WTC11 (cell line): ENCODE data around the gene TMEM115. TPM values are rescaled to one million over a fixed set of nuclear protein-coding genes. Genes with fewer than 3 reads are reported as not detected.

Source experiments
- ATAC-seq: fragments of 200-7000 bp; cut with Tn5 transposase; 2 replicates; pipeline ENCODE4 v1.10.0; 2021; ENCODE audit warnings: mild to moderate bottlenecking, moderate library complexity
- CTCF ChIA-PET: fragments of 300-600 bp; sonication (Branson Sonifier 250); formaldehyde crosslinking; loops from one replicate; lab custom pipeline; 2021; ENCODE audit warnings: antibody characterized with exemption; lab: Charles Lee
- POLR2A ChIA-PET: fragments of 350-600 bp; sonication (Branson Sonifier 250); formaldehyde crosslinking; loops from one replicate; lab custom pipeline; 2021; ENCODE audit warnings: antibody characterized with exemption; lab: Charles Lee
- DNase-seq: peaks from one replicate; pipeline ENCODE4 v3.0.0; 2021; ENCODE audit warnings: low spot score
- H3K27ac Mint-ChIP-seq: 2 replicates; pipeline ENCODE4 v1.8.0; 2021; ENCODE audit warnings: mixed read lengths
- H3K27me3 Mint-ChIP-seq: 2 replicates; pipeline ENCODE4 v1.8.0; 2021; ENCODE audit warnings: low read depth, mild to moderate bottlenecking, moderate library complexity, mixed read lengths
- H3K36me3 Mint-ChIP-seq: 2 replicates; pipeline ENCODE4 v1.8.0; 2021; ENCODE audit warnings: mixed read lengths
- H3K4me1 Mint-ChIP-seq: 2 replicates; pipeline ENCODE4 v1.8.0; 2022; ENCODE audit warnings: mixed read lengths
- H3K4me3 Mint-ChIP-seq: 2 replicates; pipeline ENCODE4 v1.8.0; 2021; ENCODE audit warnings: mild to moderate bottlenecking, moderate library complexity, mixed read lengths
- H3K9me3 Mint-ChIP-seq: 2 replicates; pipeline ENCODE4 v1.8.0; 2021; ENCODE audit warnings: mixed read lengths
- CREB1 ChIP-seq: sonication (generic); formaldehyde crosslinking; IDR thresholded peaks from 2 replicates; pipeline ENCODE4 v1.8.0; 2023; ENCODE audit warnings: mild to moderate bottlenecking, missing genetic modification reagents
- ESRRA ChIP-seq: sonication (generic); formaldehyde crosslinking; IDR thresholded peaks from 2 replicates; pipeline ENCODE4 v1.8.1; 2022; ENCODE audit warnings: mild to moderate bottlenecking, missing genetic modification reagents, borderline replicate concordance
- GTF2I ChIP-seq: fragments of 250-450 bp; sonication (Bioruptor Pico); conservative IDR thresholded peaks from 2 replicates; pipeline ENCODE4 v1.4.0; 2021; ENCODE audit warnings: mild to moderate bottlenecking
- HMGA2 ChIP-seq: fragments of 250-450 bp; sonication (Bioruptor Pico); IDR thresholded peaks from 2 replicates; pipeline ENCODE4 v1.4.0; 2021; ENCODE audit warnings: mild to moderate bottlenecking, moderate library complexity
- NR3C1 ChIP-seq: sonication (generic); formaldehyde crosslinking; conservative IDR thresholded peaks from 2 replicates; pipeline ENCODE4 v1.8.1; 2023; ENCODE audit warnings: low read depth, mild to moderate bottlenecking, missing genetic modification reagents
- OVOL2 ChIP-seq: fragments of 250-450 bp; sonication (Bioruptor Pico); IDR thresholded peaks from 2 replicates; pipeline ENCODE4 v1.9.0; 2021; ENCODE audit warnings: mild to moderate bottlenecking, borderline replicate concordance
- RELA ChIP-seq: sonication (generic); formaldehyde crosslinking; IDR thresholded peaks from 2 replicates; pipeline ENCODE4 v1.8.1; 2022; ENCODE audit warnings: missing genetic modification reagents, mild to moderate bottlenecking, borderline replicate concordance
- ZNF232 ChIP-seq: sonication (generic); formaldehyde crosslinking; IDR thresholded peaks from 2 replicates; pipeline ENCODE4 v1.8.0; 2022; ENCODE audit warnings: mild to moderate bottlenecking, missing genetic modification reagents
- ZNF317 ChIP-seq: sonication (generic); formaldehyde crosslinking; IDR thresholded peaks from 2 replicates; pipeline ENCODE4 v1.8.1; 2023; ENCODE audit warnings: low read depth, mild to moderate bottlenecking, moderate library complexity, missing genetic modification reagents, borderline replicate concordance
- ZNF423 ChIP-seq: fragments of 250-450 bp; sonication (Bioruptor Pico); IDR thresholded peaks from 2 replicates; pipeline ENCODE4 v2.1.2; 2022; ENCODE audit warnings: mild to moderate bottlenecking, moderate library complexity
- ZNF671 ChIP-seq: fragments of 250-450 bp; sonication (Bioruptor Pico); IDR thresholded peaks from 2 replicates; pipeline ENCODE4 v1.8.0; 2021; ENCODE audit warnings: mild to moderate bottlenecking
- total RNA-seq: library from RNA; stranded (reverse); gene quantifications from 3 replicates; pipeline ENCODE4 v1.2.3, GENCODE V29; 2021
- TF ChIP-seq, protein P1 (sequence below): sonication (generic); formaldehyde crosslinking; IDR thresholded peaks from 2 replicates; pipeline ENCODE4 v1.8.0; 2022; ENCODE audit warnings: mild to moderate bottlenecking, missing genetic modification reagents
- TF ChIP-seq, protein P2 (sequence below): sonication (generic); formaldehyde crosslinking; IDR thresholded peaks from 2 replicates; pipeline ENCODE4 v1.8.1; 2022; ENCODE audit warnings: low read depth, missing genetic modification reagents, borderline replicate concordance
- TF ChIP-seq, protein P3 (sequence below): fragments of 250-450 bp; sonication (Bioruptor Pico); IDR thresholded peaks from 2 replicates; pipeline ENCODE4 v1.9.0; 2021; ENCODE audit warnings: mild to moderate bottlenecking, borderline replicate concordance

Gene TMEM115
- total RNA-seq, 1 experiment from 2014 or later, result 30.0 TPM

DNA sequence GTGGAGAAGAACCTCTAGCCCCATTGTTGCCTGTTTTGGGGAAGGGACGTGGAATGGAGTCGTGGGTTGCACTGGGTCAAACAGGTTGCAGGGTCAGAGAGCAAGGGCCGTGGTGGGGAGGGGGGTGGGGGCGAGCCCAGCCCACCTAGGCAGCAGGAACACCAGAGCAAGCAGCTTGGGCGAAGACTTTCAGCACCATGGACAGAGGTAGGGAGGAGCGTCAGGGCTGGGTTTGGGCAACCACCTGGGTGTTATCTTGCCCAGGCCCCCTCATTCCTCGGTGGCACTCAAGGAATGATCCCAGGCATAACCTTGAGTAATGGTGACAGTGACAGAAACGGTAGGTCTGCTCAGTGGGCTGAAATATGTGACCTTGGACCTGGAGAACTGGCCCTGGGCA lies 45.9 kb upstream of the TMEM115 start (continued):
- TF ChIP-seq, protein P1, sequence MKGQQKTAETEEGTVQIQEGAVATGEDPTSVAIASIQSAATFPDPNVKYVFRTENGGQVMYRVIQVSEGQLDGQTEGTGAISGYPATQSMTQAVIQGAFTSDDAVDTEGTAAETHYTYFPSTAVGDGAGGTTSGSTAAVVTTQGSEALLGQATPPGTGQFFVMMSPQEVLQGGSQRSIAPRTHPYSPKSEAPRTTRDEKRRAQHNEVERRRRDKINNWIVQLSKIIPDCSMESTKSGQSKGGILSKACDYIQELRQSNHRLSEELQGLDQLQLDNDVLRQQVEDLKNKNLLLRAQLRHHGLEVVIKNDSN, result peak; percentile 50; the same call in 1 of the 2 replicates
- TF ChIP-seq ESRRA (CRISPR knock-in tag) (peak; percentile 35; the same call in 1 of the 2 replicates), CREB1 (CRISPR knock-in tag) (no peak), ZNF671 (CRISPR knock-in tag) (no peak), OVOL2 (CRISPR knock-in tag) (no peak)

DNA sequence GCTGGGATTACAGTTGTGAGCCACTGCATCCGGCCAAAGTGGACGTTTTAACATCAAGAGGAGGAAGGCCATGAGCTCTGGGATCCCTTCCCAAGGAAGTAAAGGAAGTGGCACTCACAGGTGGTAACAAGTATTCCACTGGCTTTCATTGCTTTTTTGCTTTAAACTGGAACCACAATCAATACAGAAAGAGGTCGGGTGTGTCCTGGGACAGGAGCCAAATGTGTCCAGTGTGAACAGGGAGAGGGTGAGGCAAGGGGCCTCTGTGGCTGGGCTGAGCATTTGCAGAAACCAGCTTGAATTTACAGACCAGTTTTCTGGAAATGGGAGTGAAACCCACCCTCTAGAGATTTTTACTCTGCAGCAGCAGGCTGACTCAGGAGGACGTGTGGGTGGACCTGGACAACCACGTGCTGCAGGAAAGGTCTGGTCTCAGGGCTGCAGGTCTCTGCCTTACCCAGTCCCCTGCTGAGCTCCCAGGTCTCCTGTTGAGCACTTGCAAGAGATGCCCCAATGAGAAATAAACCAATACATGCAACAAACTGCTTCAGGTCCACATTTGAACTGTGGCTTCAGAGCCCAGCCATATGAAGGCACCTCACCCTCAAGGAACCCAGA lies 42.8 kb upstream of the TMEM115 start:
- no peak overlapping the region for H3K4me3 Mint-ChIP-seq
- peaks cover 9% of the 10 kb centered on the region for H3K27me3 Mint-ChIP-seq
- H3K9me3 Mint-ChIP-seq, result no peaks in the 10 kb centered on the region
- DNase-seq, result no peak
- POLR2A ChIA-PET, result no interaction called here
- no peak overlapping the region for H3K27ac Mint-ChIP-seq
- CTCF ChIA-PET, result interaction anchor here (1.2 to 2.6 kb wide), 2 partner anchors 13 to 141 kb away, joined by 3 to 9 read pairs; no protein-coding TSS in a partner anchor
- TF ChIP-seq OVOL2 (CRISPR knock-in tag), result no peak
- TF ChIP-seq, protein P1, result no peak
- TF ChIP-seq HMGA2, result no peak
- TF ChIP-seq, protein P2, sequence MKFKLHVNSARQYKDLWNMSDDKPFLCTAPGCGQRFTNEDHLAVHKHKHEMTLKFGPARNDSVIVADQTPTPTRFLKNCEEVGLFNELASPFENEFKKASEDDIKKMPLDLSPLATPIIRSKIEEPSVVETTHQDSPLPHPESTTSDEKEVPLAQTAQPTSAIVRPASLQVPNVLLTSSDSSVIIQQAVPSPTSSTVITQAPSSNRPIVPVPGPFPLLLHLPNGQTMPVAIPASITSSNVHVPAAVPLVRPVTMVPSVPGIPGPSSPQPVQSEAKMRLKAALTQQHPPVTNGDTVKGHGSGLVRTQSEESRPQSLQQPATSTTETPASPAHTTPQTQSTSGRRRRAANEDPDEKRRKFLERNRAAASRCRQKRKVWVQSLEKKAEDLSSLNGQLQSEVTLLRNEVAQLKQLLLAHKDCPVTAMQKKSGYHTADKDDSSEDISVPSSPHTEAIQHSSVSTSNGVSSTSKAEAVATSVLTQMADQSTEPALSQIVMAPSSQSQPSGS, result no peak
- no peak for TF ChIP-seq ZNF317 (CRISPR knock-in tag)
- no peaks in the 10 kb centered on the region for H3K4me1 Mint-ChIP-seq
- no peaks in the 10 kb centered on the region for H3K36me3 Mint-ChIP-seq
- ATAC-seq, result no peak

DNA sequence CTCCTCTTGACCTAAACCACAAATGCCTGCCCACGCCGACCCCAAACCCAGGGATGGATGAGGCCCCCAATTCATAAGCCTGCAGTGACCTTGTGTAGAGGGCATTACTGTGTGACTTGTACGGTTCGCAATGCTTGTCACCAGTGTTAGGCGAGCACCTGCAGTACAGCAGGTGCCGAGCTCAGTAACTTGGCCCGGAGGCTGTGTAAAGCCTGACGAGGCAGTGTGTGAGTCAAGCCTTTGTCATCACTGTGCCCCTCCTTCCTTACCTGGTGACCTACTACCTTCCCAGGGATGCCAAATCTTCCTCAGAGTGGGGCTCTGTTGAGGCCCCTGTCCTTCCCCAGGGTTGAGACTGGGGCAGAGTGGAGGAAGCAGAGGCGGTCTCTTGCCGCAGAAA lies 37.2 kb upstream of the TMEM115 start:
- POLR2A ChIA-PET, result no interaction called here
- CTCF ChIA-PET, result interaction anchor here (0.9 to 2.1 kb wide), 2 partner anchors 19 to 146 kb away, joined by 3 to 7 read pairs; no protein-coding TSS in a partner anchor
- Mint-ChIP-seq H3K27me3 (no peaks in the 10 kb centered on the region), H3K36me3 (no peaks in the 10 kb centered on the region), H3K4me1 (no peaks in the 10 kb centered on the region), H3K4me3 (no peak overlapping the region), H3K27ac (no peak overlapping the region), H3K9me3 (no peaks in the 10 kb centered on the region)
- ATAC-seq, result no peak
- no peak for TF ChIP-seq RELA (CRISPR knock-in tag)
- TF ChIP-seq ZNF232 (CRISPR knock-in tag), result no peak
- TF ChIP-seq ZNF423 (CRISPR knock-in tag), result no peak
- TF ChIP-seq, protein P3, sequence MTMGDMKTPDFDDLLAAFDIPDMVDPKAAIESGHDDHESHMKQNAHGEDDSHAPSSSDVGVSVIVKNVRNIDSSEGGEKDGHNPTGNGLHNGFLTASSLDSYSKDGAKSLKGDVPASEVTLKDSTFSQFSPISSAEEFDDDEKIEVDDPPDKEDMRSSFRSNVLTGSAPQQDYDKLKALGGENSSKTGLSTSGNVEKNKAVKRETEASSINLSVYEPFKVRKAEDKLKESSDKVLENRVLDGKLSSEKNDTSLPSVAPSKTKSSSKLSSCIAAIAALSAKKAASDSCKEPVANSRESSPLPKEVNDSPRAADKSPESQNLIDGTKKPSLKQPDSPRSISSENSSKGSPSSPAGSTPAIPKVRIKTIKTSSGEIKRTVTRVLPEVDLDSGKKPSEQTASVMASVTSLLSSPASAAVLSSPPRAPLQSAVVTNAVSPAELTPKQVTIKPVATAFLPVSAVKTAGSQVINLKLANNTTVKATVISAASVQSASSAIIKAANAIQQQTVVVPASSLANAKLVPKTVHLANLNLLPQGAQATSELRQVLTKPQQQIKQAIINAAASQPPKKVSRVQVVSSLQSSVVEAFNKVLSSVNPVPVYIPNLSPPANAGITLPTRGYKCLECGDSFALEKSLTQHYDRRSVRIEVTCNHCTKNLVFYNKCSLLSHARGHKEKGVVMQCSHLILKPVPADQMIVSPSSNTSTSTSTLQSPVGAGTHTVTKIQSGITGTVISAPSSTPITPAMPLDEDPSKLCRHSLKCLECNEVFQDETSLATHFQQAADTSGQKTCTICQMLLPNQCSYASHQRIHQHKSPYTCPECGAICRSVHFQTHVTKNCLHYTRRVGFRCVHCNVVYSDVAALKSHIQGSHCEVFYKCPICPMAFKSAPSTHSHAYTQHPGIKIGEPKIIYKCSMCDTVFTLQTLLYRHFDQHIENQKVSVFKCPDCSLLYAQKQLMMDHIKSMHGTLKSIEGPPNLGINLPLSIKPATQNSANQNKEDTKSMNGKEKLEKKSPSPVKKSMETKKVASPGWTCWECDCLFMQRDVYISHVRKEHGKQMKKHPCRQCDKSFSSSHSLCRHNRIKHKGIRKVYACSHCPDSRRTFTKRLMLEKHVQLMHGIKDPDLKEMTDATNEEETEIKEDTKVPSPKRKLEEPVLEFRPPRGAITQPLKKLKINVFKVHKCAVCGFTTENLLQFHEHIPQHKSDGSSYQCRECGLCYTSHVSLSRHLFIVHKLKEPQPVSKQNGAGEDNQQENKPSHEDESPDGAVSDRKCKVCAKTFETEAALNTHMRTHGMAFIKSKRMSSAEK (CRISPR knock-in tag), result no peak
- TF ChIP-seq, protein P2, result no peak
- TF ChIP-seq NR3C1 (CRISPR knock-in tag), result no peak
- TF ChIP-seq ZNF317 (CRISPR knock-in tag), result no peak
- no peak for TF ChIP-seq GTF2I (CRISPR knock-in tag)
- DNase-seq, result no peak
